Cardiac muscle cell (in vitro differentiated cells and primary cell): ENCODE data around the gene ZDHHC7. TPM values are rescaled to one million over a fixed set of nuclear protein-coding genes. Genes with fewer than 3 reads are reported as not detected.

ENCODE experiments used
- DNase-seq, 2 donors: peaks; one replicate each; pipeline versions ENCODE4 v3.0.0 to v3.0.0-alpha.2; 2010 to 2017; ENCODE audit warnings: low read depth in 1 of 2, low spot score in 1 of 2
- H3K27ac ChIP-seq: fragments of 200-600 bp; sonication (generic); 2 replicates; pipeline ENCODE4 v1.5.1; 2016
- H3K27me3 ChIP-seq: fragments of 200-600 bp; sonication (generic); 2 replicates; pipeline ENCODE4 v1.6.0; 2016; ENCODE audit warnings: control low read depth
- H3K36me3 ChIP-seq: fragments of 200-600 bp; sonication (generic); 2 replicates; pipeline ENCODE4 v1.5.1; 2016; ENCODE audit warnings: control low read depth
- H3K4me1 ChIP-seq: fragments of 200-600 bp; sonication (generic); 2 replicates; pipeline ENCODE4 v1.8.1; 2017; ENCODE audit warnings: low read depth, mild to moderate bottlenecking, mixed run types
- H3K4me3 ChIP-seq: fragments of 200-600 bp; sonication (generic); 2 replicates; pipeline ENCODE4 v1.5.1; 2016; ENCODE audit warnings: mild to moderate bottlenecking
- H3K9me3 ChIP-seq: fragments of 200-600 bp; sonication (generic); 2 replicates; pipeline ENCODE4 v1.5.1; 2017; ENCODE audit warnings: low read depth, mild to moderate bottlenecking, control low read depth
- polyA plus RNA-seq: library from polyadenylated mRNA; unstranded; fragments of >200 nt; fragmentation: Nextera tagmentation; extraction: Ambion mirVana; gene quantifications from 2 replicates; pipeline ENCODE4 v1.2.1, GENCODE V29; 2016
- total RNA-seq: library from RNA; depleted of rRNA; stranded (reverse); fragments of >200 nt; gene quantifications from 2 replicates; pipeline ENCODE4 v1.2.3, GENCODE V29; 2016
- TF ChIP-seq, protein P1 (sequence below): IDR thresholded peaks from 2 replicates; pipeline ENCODE4 v1.5.1; 2012; ENCODE audit warnings: low read depth, mild to moderate bottlenecking, low read length

ZDHHC7 gene
- total and polyA plus RNA-seq, 2 experiments from 2014 or later: 57.8 to 70.1 TPM

DNA sequence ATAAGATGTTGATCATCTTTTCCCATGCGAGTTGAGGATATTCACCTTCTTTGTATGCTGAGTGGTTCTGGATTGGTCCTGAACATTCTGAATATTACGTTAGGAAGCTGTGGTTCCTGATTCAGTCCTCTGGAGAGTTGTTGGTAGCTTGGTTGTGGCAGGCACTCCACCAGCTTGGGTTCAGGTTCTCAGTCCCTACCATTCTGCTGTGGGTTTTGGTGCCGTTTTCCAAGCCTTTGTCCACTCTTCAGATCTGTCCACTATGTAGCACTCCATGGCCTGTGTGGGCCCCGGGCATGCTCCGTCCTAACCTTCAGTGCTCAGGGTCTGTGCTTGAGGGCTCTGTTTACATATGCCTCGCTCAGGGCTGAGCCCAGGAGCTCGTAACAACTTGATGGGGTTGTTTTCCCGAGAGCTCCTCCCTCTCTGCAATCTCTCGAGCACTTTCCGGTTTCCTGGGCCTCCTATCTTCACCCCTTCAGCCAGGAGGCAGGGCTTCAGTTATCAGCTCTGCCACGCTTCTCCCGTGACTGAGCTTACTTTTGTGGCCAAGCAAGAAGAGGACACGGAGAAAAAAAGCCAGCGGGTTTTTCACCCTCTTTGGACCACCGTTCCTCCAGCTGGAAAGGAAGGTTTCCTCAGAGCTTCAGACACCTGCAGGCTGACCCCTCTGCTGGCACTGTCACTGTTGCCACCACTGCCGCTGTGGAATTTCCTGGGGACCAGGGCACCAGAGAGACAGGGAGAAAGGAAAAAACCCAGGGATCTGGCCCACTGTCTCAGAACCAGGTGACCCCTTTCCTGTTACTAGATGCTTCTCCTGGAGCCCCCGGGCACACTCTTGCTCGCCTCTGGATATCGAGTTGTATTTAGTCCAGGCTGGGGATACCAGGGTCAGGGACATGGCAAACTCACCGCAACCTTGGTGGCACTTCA lies 35.9 kb upstream of the ZDHHC7 start:
- Histone ChIP-seq H3K27me3 (no peaks in the 10 kb centered on the region), H3K27ac (peak overlapping the region; percentile 91), H3K36me3 (no peaks in the 10 kb centered on the region), H3K4me3 (no peak overlapping the region), H3K4me1 (peaks cover 29% of the 10 kb centered on the region), H3K9me3 (no peaks in the 10 kb centered on the region)
- TF ChIP-seq, protein P1, sequence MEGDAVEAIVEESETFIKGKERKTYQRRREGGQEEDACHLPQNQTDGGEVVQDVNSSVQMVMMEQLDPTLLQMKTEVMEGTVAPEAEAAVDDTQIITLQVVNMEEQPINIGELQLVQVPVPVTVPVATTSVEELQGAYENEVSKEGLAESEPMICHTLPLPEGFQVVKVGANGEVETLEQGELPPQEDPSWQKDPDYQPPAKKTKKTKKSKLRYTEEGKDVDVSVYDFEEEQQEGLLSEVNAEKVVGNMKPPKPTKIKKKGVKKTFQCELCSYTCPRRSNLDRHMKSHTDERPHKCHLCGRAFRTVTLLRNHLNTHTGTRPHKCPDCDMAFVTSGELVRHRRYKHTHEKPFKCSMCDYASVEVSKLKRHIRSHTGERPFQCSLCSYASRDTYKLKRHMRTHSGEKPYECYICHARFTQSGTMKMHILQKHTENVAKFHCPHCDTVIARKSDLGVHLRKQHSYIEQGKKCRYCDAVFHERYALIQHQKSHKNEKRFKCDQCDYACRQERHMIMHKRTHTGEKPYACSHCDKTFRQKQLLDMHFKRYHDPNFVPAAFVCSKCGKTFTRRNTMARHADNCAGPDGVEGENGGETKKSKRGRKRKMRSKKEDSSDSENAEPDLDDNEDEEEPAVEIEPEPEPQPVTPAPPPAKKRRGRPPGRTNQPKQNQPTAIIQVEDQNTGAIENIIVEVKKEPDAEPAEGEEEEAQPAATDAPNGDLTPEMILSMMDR: no peak
- peak; percentile 62 to 83 for DNase-seq

DNA sequence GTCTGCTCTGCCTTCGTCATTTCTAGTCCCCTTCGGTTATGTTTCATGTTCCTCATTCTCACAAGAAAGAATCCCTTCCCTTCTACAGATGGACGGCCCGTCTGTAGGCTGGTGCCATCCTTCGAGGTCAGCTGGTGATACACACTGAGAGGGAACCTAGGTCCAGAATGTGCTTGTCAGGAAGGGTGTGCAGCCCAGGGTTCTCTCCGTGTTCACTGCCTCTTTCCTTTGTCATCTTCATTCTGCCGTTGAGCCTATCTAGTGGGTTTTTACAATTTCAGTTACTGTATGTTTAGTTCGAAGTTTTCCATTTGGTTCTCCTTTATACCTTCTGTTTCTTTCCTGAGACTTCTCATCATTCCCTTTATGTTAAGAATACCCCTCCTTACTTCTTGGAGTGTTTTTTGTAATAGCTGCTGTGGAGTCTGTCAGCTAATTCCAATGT lies 35.2 kb upstream of the ZDHHC7 start:
- Histone ChIP-seq H3K4me1 (peaks cover 29% of the 10 kb centered on the region), H3K36me3 (no peaks in the 10 kb centered on the region), H3K9me3 (no peaks in the 10 kb centered on the region), H3K4me3 (no peak overlapping the region), H3K27ac (peak overlapping the region; percentile 91), H3K27me3 (no peaks in the 10 kb centered on the region)
- TF ChIP-seq, protein P1: no peak
- no peak for DNase-seq

DNA sequence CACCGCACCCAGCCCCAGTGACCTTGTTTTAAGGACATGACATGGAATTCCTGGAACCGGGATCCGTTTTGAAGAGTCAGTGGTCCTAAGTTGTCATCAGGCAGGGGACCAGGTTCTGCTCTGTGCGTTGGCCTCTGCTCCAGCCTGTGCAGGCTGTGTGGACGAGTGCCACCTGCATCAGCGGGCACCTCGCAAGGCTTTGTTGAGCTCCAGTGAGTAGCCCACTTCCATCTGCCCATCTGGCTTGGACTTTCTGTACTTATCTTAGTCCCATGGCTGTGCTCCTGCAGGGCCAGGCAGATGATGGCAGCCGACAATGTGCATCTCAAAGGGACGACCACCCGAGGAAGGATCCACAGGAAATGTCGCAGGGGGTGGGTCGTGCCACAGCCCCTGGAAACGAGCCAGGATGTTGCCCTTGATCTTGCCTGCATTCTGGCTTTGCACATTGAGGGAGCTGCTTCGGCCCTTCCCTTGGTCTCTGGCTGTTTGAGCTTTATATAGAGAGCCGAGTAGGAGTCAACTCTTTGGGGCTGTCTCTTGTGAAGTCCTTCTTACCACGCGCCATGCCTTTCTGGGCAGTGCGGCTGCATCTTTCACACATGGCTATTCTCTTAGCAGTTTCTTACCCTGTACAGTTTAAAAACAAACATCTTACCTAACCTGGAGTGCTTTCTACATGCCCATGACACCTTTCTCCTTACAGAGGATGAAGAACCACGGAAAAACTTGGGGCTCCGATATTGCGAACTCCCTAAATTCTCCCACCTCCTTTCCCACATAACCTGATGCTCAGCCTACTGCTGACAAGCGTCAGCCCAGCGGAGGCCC lies 34.5 kb upstream of the ZDHHC7 start:
- Histone ChIP-seq H3K27me3 (no peaks in the 10 kb centered on the region), H3K36me3 (no peaks in the 10 kb centered on the region), H3K4me1 (peaks cover 29% of the 10 kb centered on the region), H3K4me3 (no peak overlapping the region), H3K27ac (peak overlapping the region; percentile 91), H3K9me3 (no peaks in the 10 kb centered on the region)
- DNase-seq: no peak
- TF ChIP-seq, protein P1: no peak

DNA sequence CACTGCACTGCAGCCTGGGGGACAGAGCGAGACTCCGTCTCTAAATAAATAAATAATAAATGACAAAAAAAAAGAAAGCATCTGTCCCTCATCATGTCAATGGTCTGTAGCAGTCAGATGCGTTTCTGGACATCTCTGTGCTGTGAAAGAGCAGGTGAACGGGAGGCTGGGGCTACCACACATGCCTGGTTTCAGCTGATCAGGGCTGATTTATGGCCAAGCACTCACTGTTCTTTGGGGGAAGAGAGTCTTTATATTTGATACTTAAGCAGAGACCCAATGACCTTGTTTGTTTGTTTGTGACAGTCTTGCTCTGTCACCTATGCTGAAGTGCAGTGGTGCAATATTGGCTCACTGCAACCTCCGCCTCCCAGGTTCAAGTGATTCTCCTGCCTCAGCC lies 33.7 kb upstream of the ZDHHC7 start:
- H3K4me1 ChIP-seq: peaks cover 29% of the 10 kb centered on the region
- no peak overlapping the region for H3K27ac ChIP-seq
- no peak overlapping the region for H3K4me3 ChIP-seq
- no peaks in the 10 kb centered on the region for H3K9me3 ChIP-seq
- no peaks in the 10 kb centered on the region for H3K27me3 ChIP-seq
- TF ChIP-seq, protein P1: no peak
- DNase-seq: no peak
- no peaks in the 10 kb centered on the region for H3K36me3 ChIP-seq

DNA sequence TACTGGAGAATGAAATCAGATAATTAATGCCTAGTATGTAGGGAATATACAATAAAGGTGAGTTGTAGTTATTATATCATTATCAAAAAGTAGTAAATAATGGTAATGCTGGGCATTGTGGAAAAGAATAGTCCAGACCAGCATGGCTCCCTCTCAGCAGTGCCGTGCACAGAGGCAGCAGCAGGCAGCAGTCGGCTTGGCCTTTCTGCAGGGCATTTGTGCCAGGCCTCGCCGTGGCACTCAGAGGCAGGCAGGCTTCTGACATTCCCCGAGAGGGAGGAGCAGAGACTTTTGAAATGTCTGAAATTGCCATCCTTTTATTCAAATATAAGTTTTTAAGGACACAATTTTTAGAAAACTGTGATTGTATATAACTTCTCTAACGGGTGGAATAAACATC lies 31.3 kb upstream of the ZDHHC7 start:
- H3K9me3 ChIP-seq: no peaks in the 10 kb centered on the region
- TF ChIP-seq, protein P1: no peak
- no peak for DNase-seq
- H3K4me1 ChIP-seq: peaks cover 22% of the 10 kb centered on the region
- no peaks in the 10 kb centered on the region for H3K36me3 ChIP-seq
- no peak overlapping the region for H3K4me3 ChIP-seq
- no peaks in the 10 kb centered on the region for H3K27me3 ChIP-seq
- H3K27ac ChIP-seq: no peak overlapping the region
